A673 (cell line): ENCODE results near the gene USP36. TPM values are rescaled to one million over a fixed set of nuclear protein-coding genes. Genes with fewer than 3 reads are reported as not detected.

ENCODE experiments used
- BruUV-seq: library from RNA; stranded (reverse); fragments of 400-500 nt; replicated peaks from 2 replicates; lab custom pipeline; 2021; lab: Mats Ljungman, UMichigan
- CTCF ChIA-PET: fragments of 300-600 bp; sonication (Branson Sonifier 250); formaldehyde crosslinking; loops from one replicate; lab custom pipeline; 2022; ENCODE audit warnings: antibody characterized with exemption; lab: Charles Lee
- POLR2A ChIA-PET: fragments of 300-600 bp; sonication (Branson Sonifier 250); formaldehyde crosslinking; loops from one replicate; lab custom pipeline; 2022; ENCODE audit warnings: antibody characterized with exemption; ENCODE audit not compliant: low non-redundant PET; lab: Charles Lee
- DNase-seq: peaks from one replicate; pipeline ENCODE4 v3.0.0-alpha.2; 2015; ENCODE audit warnings: low spot score
- H3K27ac ChIP-seq: fragments of 200-600 bp; sonication (generic); 2 replicates; pipeline ENCODE4 v1.5.1; 2016; ENCODE audit warnings: mixed run types, low read depth, mild to moderate bottlenecking, mixed read lengths, antibody characterized with exemption, low read length; ENCODE audit not compliant: poor library complexity, severe bottlenecking
- H3K27me3 ChIP-seq: fragments of 200-600 bp; sonication (generic); replicated peaks from 2 replicates; pipeline ENCODE4 v1.6.1; 2017; ENCODE audit warnings: mixed run types, low read depth, mild to moderate bottlenecking, mixed read lengths, antibody characterized with exemption, low read length; ENCODE audit not compliant: insufficient read depth, poor library complexity
- H3K36me3 ChIP-seq: fragments of 200-600 bp; sonication (generic); 2 replicates; pipeline ENCODE4 v1.6.1; 2016; ENCODE audit warnings: mixed run types, mild to moderate bottlenecking, mixed read lengths, antibody characterized with exemption, low read length; ENCODE audit not compliant: insufficient read depth, poor library complexity, severe bottlenecking
- H3K4me1 ChIP-seq: fragments of 200-600 bp; sonication (generic); 2 replicates; pipeline ENCODE4 v1.6.1; 2017; ENCODE audit warnings: mixed run types, mild to moderate bottlenecking, mixed read lengths, antibody characterized with exemption, low read length; ENCODE audit not compliant: insufficient read depth, poor library complexity, severe bottlenecking
- H3K4me3 ChIP-seq: fragments of 200-600 bp; sonication (generic); 2 replicates; pipeline ENCODE4 v1.5.1; 2016; ENCODE audit warnings: low read depth, mixed run types, mild to moderate bottlenecking, mixed read lengths, low read length; ENCODE audit not compliant: poor library complexity, severe bottlenecking
- H3K9me3 ChIP-seq: fragments of 200-600 bp; sonication (generic); 2 replicates; pipeline ENCODE4 v1.6.1; 2016; ENCODE audit warnings: mixed run types, low read depth, mild to moderate bottlenecking, mixed read lengths, antibody characterized with exemption, low read length; ENCODE audit not compliant: poor library complexity, severe bottlenecking
- CTCF ChIP-seq: fragments of 300-800, 200-600 bp; sonication (generic); conservative IDR thresholded peaks from 2 replicates; pipeline ENCODE4 v1.5.1; 2017; ENCODE audit warnings: low read depth, mild to moderate bottlenecking, antibody characterized with exemption, low read length, moderate library complexity, mixed read lengths
- EZH2 ChIP-seq: fragments of 200-600 bp; sonication (generic); IDR thresholded peaks from 2 replicates; pipeline ENCODE4 v1.6.1; 2017; ENCODE audit warnings: borderline replicate concordance, low read depth, mild to moderate bottlenecking, mixed read lengths, antibody characterized with exemption, low read length; ENCODE audit not compliant: poor library complexity, severe bottlenecking
- intact Hi-C: fragments of 100-400 bp; cut with micrococcal nuclease; formaldehyde crosslinking; loops from one replicate; pipeline ENCODE4 v1.10.0; 2022; ENCODE audit not compliant: unreplicated experiment
- total RNA-seq: library from RNA; stranded (reverse); gene quantifications from 2 replicates; pipeline ENCODE4 v1.2.3, GENCODE V29; 2021

The USP36 gene
- total RNA-seq, 1 experiment from 2014 or later, result 74.9 TPM

GRCh38 chr17:78854508-78854907 lies 13.9 kb upstream of the USP36 start:
- Histone ChIP-seq H3K36me3 (no peaks in the 10 kb centered on the region), H3K9me3 (no peaks in the 10 kb centered on the region), H3K27me3 (no peaks in the 10 kb centered on the region), H3K4me1 (no peaks in the 10 kb centered on the region), H3K4me3 (no peak overlapping the region), H3K27ac (no peak overlapping the region)
- TF ChIP-seq EZH2 (no peak), CTCF (no peak)
- ChIA-PET POLR2A (no interaction called here), CTCF (no interaction called here)
- no TSS peak for BruUV-seq
- no peak for DNase-seq
- intact Hi-C loops, result no loop called here

- DNase-seq, result no peak
- CTCF ChIA-PET, result no interaction called here
- Histone ChIP-seq H3K36me3 (no peaks in the 10 kb centered on the region), H3K4me1 (no peaks in the 10 kb centered on the region), H3K27ac (no peak overlapping the region), H3K4me3 (no peak overlapping the region), H3K27me3 (no peaks in the 10 kb centered on the region), H3K9me3 (no peaks in the 10 kb centered on the region)
- intact Hi-C loops, result no loop called here
- BruUV-seq, result no TSS peak
- TF ChIP-seq EZH2, result no peak
- POLR2A ChIA-PET, result no interaction called here
Measured at GRCh38 chr17:78853926-78854394, 13.3 kb upstream of the USP36 start.

- H3K4me3 ChIP-seq, result no peak overlapping the region
- no peak for TF ChIP-seq CTCF
- no peak for TF ChIP-seq EZH2
- H3K27me3 ChIP-seq, result no peaks in the 10 kb centered on the region
- no TSS peak for BruUV-seq
- intact Hi-C loops, result no loop called here
- POLR2A ChIA-PET, result no interaction called here
- no peaks in the 10 kb centered on the region for H3K9me3 ChIP-seq
- H3K4me1 ChIP-seq, result no peaks in the 10 kb centered on the region
- CTCF ChIA-PET, result interaction anchor here (0.5 kb wide), 1 partner anchor 106 kb away, joined by 6 read pairs; no protein-coding TSS in a partner anchor
- H3K36me3 ChIP-seq, result no peaks in the 10 kb centered on the region
- no peak for DNase-seq
- H3K27ac ChIP-seq, result no peak overlapping the region
Measured at GRCh38 chr17:78852709-78853121, 12.1 kb upstream of the USP36 start.

GRCh38 chr17:78849026-78849425 lies 8.4 kb upstream of the USP36 start:
- no peaks in the 10 kb centered on the region for H3K36me3 ChIP-seq
- POLR2A ChIA-PET, result no interaction called here
- no TSS peak for BruUV-seq

More at GRCh38 chr17:78849026-78849425, 8.4 kb upstream of the USP36 start:
- no peak for DNase-seq
- intact Hi-C loops, result no loop called here
- no peaks in the 10 kb centered on the region for H3K27me3 ChIP-seq
- no peaks in the 10 kb centered on the region for H3K4me1 ChIP-seq
- CTCF ChIA-PET, result no interaction called here
- H3K4me3 ChIP-seq, result no peak overlapping the region
- no peak overlapping the region for H3K27ac ChIP-seq
- no peak for TF ChIP-seq CTCF
- TF ChIP-seq EZH2, result no peak
- H3K9me3 ChIP-seq, result no peaks in the 10 kb centered on the region
